Activated T-cell treated with anti-CD3 and anti-CD28 coated beads, Interleukin-2, amount 50 U/mL, for 72 hours (primary cell): ENCODE measurements around the gene SMAP1. TPM values are rescaled to one million over a fixed set of nuclear protein-coding genes. Genes with fewer than 3 reads are reported as not detected.

Experiments
- total RNA-seq, 2 donors: library from RNA; stranded (reverse); gene quantifications; one replicate each; pipeline ENCODE4 v1.2.3, GENCODE V29; 2022

The SMAP1 gene
- total RNA-seq, 2 donors from 2014 or later = 28.9 to 30.9 TPM

Other genes starting within 250 kb of the SMAP1 start
- gene SDHAF4, start 101.0 kb upstream of the SMAP1 start, total RNA-seq = 10 to 100 TPM; 13.6 to 18.6 TPM